DOHH2 (cell line): ENCODE results near the gene CCR7.

ENCODE experiments used
- EZH2phosphoT487 ChIP-seq: fragments of 200-600 bp; sonication (generic); IDR thresholded peaks from 2 replicates; pipeline ENCODE4 v1.6.1; 2017; ENCODE audit warnings: borderline replicate concordance, mild to moderate bottlenecking, antibody characterized with exemption, low read length, moderate library complexity, mixed read lengths
- TF ChIP-seq, protein P1 (sequence below): fragments of 200-600 bp; sonication (generic); IDR thresholded peaks from one replicate; pipeline ENCODE4 v1.5.1; 2014; ENCODE audit warnings: antibody characterized with exemption, mild to moderate bottlenecking, low read depth, low read length; ENCODE audit not compliant: poor library complexity, severe bottlenecking

DNA sequence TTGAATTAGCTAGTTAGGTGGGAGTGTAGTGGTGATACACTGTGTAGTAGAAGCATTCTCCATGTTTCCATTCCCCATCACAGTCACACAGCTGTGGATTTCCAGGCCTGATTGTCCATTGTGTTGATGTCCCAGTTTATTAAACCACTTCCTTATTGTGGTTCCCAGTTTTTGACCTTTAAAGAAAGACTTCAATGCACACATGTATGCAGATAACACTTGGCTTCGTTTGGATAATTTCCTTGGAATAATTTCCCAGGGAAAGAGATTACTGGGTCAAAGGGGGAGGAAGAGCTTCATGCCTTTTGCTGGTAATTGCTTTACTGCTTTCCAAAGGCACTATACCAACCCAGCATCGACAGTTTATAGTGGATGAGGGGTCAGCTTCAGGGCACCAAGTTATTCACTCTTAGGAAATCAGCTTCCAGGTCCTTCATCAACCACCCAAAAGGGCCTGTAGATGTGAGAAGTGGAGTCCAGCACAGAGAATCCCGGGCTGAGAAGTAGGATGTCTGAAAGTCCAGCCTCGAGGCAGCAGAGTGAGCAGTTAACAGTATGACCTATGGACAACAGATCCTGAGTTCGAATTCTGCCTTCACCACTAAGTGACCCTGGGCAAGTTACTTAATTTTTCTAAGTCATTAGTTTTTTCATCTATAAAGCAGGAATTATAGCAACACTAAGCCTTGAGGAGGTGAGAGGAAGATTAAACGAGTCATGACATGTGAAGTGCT is 32.6 kb downstream of the CCR7 start:
- TF ChIP-seq, protein P1, sequence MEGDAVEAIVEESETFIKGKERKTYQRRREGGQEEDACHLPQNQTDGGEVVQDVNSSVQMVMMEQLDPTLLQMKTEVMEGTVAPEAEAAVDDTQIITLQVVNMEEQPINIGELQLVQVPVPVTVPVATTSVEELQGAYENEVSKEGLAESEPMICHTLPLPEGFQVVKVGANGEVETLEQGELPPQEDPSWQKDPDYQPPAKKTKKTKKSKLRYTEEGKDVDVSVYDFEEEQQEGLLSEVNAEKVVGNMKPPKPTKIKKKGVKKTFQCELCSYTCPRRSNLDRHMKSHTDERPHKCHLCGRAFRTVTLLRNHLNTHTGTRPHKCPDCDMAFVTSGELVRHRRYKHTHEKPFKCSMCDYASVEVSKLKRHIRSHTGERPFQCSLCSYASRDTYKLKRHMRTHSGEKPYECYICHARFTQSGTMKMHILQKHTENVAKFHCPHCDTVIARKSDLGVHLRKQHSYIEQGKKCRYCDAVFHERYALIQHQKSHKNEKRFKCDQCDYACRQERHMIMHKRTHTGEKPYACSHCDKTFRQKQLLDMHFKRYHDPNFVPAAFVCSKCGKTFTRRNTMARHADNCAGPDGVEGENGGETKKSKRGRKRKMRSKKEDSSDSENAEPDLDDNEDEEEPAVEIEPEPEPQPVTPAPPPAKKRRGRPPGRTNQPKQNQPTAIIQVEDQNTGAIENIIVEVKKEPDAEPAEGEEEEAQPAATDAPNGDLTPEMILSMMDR, result no peak
- TF ChIP-seq EZH2phosphoT487, result no peak
